BLaER1 treated with 17β-estradiol and CSF1 and Interleukin-3, amounts not matched to agents 10 nM and 100 nM (cell line): Measurements from ENCODE around the gene WDR33.
A peak's percentile ranks its signal among the peaks of the same experiment; 100 is the strongest.

Source experiments
- H3K27ac ChIP-seq, 11 experiments: shearing (Covaris generic); formaldehyde crosslinking; 2 replicates each; pipeline ENCODE4 v1.8.1; 2022
- H3K27me3 ChIP-seq, 11 experiments: shearing (Covaris generic); formaldehyde crosslinking; 2 replicates each; pipeline ENCODE4 v1.8.1; 2022
- H3K36me3 ChIP-seq, 11 experiments: shearing (Covaris generic); formaldehyde crosslinking; 2 replicates each; pipeline ENCODE4 v1.8.1; 2022
- H3K4me1 ChIP-seq, 10 experiments: shearing (Covaris generic); formaldehyde crosslinking; 2 replicates each; pipeline ENCODE4 v1.8.1; 2022
- H3K4me2 ChIP-seq, 11 experiments: shearing (Covaris generic); formaldehyde crosslinking; 2 replicates each; pipeline ENCODE4 v1.8.1; 2022
- H3K4me3 ChIP-seq, 10 experiments: shearing (Covaris generic); formaldehyde crosslinking; 2 replicates each; pipeline ENCODE4 v1.8.1; 2022
- H3K9ac ChIP-seq, 11 experiments: shearing (Covaris generic); formaldehyde crosslinking; 2 replicates each; pipeline ENCODE4 v1.8.1; 2022
- H3K9me3 ChIP-seq, 11 experiments: shearing (Covaris generic); formaldehyde crosslinking; replicated peaks in 1 of 11; 2 replicates each; pipeline ENCODE4 v1.8.1; 2022
- H4K20me1 ChIP-seq, 11 experiments: shearing (Covaris generic); formaldehyde crosslinking; 2 replicates each; pipeline ENCODE4 v1.8.1; 2022
- Cebpa-rat ChIP-seq, 11 experiments: shearing (Covaris generic); IDR thresholded peaks; 2 replicates each; pipeline ENCODE4 v1.8.1; 2022

Gene WDR33

DNA sequence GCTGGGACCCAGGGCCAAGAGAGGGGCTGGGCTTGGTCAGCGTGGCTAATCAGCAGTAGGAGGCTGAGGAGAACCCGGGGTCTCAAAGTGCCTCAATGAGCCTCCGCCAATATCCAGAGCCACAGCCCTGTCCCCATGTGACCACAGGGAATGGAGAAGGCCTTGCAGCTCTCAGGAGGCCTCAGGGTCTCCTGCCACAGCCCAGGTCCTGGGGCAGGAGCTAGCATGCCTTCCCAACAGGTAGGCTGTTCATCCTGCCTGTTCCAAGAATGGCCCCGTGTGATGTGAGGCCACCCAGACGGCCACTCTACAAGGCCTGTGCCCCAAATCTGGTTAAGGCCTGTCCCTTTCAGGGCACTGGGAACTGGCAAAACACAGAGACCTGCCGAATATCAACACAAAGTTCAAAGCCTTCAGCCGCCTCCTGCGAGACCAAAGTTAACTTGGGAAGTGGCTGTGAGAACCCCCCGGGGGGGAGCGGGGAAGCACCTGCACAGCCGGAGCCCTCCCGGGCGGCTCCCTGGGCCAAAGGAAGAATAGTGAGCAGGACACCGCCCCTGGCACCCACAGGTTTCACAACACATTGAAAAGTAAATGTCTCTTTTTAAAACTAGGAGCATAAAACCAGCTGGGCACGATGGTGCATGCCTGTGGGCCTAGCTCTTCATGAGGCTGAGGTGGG, 131.2 kb downstream of the WDR33 start:
- no peaks in the 10 kb centered on the region for H3K9me3 ChIP-seq
- peak overlapping the region; percentile 7 to 99 (median 92); a peak in 20 of 22 replicates for H3K4me2 ChIP-seq
- H3K27me3 ChIP-seq: peaks cover 40 to 65% (median 46%) of the 10 kb centered on the region in 11 experiments
- H3K27ac ChIP-seq: peak overlapping the region in 6 of 11 experiments; percentile 64 to 87 (median 84); a peak in 10 of 22 replicates
- H3K36me3 ChIP-seq: no peaks in the 10 kb centered on the region
- TF ChIP-seq Cebpa-rat (IDR thresholded peaks at IDR 0.05): peak in 4 of 11 experiments; percentile 14 to 79 (median 68); a peak in 6 of 22 replicates
- H3K4me3 ChIP-seq: peak overlapping the region in 4 of 10 experiments; percentile 1 to 57 (median 32); a peak in 4 of 20 replicates
- peaks cover 19 to 71% (median 64%) of the 10 kb centered on the region in 10 experiments for H3K4me1 ChIP-seq
- H4K20me1 ChIP-seq: peaks cover 0 to 23% (median 7%) of the 10 kb centered on the region in 11 experiments; a peak in 8 of 22 replicates
- H3K9ac ChIP-seq: peak overlapping the region in 5 of 11 experiments; percentile 7 to 86 (median 80); a peak in 10 of 22 replicates

DNA sequence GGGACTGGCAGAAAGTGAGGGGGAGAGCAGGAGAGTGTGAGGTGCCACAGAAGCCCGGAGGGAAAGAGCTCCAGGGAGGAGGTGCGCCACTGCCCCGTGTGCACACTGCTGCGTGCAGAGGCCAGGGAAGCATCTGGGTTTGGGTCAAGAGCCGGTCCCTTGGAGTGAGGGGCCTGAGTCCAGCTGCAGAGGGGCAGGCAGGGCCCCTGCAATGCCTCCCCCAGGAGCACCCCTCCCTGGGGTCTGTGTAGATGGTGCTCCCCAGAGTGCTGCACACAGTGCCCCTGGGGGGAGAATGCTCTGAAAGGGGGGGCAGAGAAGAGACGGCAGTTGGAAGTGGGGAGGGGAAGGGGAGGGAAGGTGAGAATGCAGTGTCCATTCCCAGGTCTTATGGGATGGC, 132.0 kb downstream of the WDR33 start:
- Histone ChIP-seq H3K4me1 (peaks cover 27 to 76% (median 70%) of the 10 kb centered on the region in 10 experiments), H3K36me3 (no peaks in the 10 kb centered on the region), H3K4me3 (no peak overlapping the region; a peak in 1 of 20 replicates), H3K27me3 (peaks cover 48 to 73% (median 54%) of the 10 kb centered on the region in 11 experiments), H3K27ac (peak overlapping the region in 4 of 11 experiments; percentile 84 to 87 (median 86); a peak in 6 of 22 replicates), H4K20me1 (peaks cover 0 to 31% (median 16%) of the 10 kb centered on the region in 11 experiments; a peak in 15 of 22 replicates), H3K9ac (peak overlapping the region in 3 of 11 experiments; percentile 79 to 83 (median 80); a peak in 5 of 22 replicates), H3K9me3 (no peaks in the 10 kb centered on the region), H3K4me2 (peak overlapping the region in 8 of 11 experiments; percentile 87 to 99 (median 93); a peak in 17 of 22 replicates)
- TF ChIP-seq Cebpa-rat (IDR thresholded peaks at IDR 0.05): no peak

DNA sequence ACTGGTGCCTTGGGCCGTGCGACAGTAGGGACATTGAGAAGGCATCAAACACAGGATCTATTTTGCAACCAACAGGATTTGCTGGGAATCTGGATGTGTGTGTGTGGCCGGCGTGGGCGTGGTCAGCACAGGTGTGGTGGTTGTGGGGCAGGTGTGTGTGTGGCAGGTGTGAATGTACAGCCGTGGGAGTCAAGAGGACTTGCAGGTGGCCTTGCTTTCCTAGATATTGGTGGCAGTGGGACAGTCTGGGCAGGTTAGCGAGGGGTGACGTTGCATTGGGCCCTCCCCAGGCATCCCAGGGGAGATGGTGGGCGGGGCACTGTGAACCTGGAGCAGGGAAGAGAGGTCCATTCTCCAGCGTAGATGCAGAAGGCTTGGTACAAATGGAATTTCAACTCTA, 132.4 kb downstream of the WDR33 start:
- Histone ChIP-seq H3K4me1 (peaks cover 32 to 76% (median 71%) of the 10 kb centered on the region in 10 experiments), H3K4me2 (peak overlapping the region in 7 of 11 experiments; percentile 87 to 99 (median 94); a peak in 13 of 22 replicates), H3K27ac (no peak overlapping the region; a peak in 1 of 22 replicates), H4K20me1 (peaks cover 0 to 35% (median 20%) of the 10 kb centered on the region in 11 experiments; a peak in 15 of 22 replicates), H3K9ac (no peak overlapping the region), H3K9me3 (no peaks in the 10 kb centered on the region), H3K36me3 (no peaks in the 10 kb centered on the region), H3K27me3 (peaks cover 53 to 78% (median 59%) of the 10 kb centered on the region in 11 experiments), H3K4me3 (no peak overlapping the region)
- TF ChIP-seq Cebpa-rat (IDR thresholded peaks at IDR 0.05): no peak

DNA sequence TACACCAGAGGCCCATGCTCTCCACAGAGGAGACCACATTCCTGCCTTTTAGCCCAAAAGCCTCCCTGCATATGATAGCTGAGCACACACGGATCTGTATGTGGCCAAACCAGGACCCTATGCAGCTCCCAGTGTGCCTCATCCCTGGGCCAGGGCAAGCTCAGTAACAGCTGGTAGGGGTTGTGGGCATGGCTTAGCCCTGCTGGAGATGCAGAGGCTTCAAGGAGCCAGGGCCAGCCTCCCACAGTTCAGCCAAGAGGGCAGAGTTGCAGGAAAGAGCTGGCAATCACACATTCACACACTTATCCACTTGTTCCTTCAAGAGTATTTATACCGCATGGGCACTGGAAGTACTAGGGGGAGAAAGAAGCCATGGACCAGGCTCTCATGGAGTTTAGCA, 134.1 kb downstream of the WDR33 start:
- H3K4me2 ChIP-seq: no peak overlapping the region
- H3K9me3 ChIP-seq: no peaks in the 10 kb centered on the region
- no peak overlapping the region for H3K9ac ChIP-seq
- H4K20me1 ChIP-seq: peaks cover 0 to 52% (median 28%) of the 10 kb centered on the region in 11 experiments; a peak in 15 of 22 replicates
- TF ChIP-seq Cebpa-rat (IDR thresholded peaks at IDR 0.05): no peak
- no peaks in the 10 kb centered on the region for H3K36me3 ChIP-seq
- no peak overlapping the region for H3K27ac ChIP-seq
- peaks cover 46 to 71% (median 60%) of the 10 kb centered on the region in 10 experiments for H3K4me1 ChIP-seq
- peaks cover 57 to 86% (median 69%) of the 10 kb centered on the region in 11 experiments for H3K27me3 ChIP-seq
- H3K4me3 ChIP-seq: no peak overlapping the region

DNA sequence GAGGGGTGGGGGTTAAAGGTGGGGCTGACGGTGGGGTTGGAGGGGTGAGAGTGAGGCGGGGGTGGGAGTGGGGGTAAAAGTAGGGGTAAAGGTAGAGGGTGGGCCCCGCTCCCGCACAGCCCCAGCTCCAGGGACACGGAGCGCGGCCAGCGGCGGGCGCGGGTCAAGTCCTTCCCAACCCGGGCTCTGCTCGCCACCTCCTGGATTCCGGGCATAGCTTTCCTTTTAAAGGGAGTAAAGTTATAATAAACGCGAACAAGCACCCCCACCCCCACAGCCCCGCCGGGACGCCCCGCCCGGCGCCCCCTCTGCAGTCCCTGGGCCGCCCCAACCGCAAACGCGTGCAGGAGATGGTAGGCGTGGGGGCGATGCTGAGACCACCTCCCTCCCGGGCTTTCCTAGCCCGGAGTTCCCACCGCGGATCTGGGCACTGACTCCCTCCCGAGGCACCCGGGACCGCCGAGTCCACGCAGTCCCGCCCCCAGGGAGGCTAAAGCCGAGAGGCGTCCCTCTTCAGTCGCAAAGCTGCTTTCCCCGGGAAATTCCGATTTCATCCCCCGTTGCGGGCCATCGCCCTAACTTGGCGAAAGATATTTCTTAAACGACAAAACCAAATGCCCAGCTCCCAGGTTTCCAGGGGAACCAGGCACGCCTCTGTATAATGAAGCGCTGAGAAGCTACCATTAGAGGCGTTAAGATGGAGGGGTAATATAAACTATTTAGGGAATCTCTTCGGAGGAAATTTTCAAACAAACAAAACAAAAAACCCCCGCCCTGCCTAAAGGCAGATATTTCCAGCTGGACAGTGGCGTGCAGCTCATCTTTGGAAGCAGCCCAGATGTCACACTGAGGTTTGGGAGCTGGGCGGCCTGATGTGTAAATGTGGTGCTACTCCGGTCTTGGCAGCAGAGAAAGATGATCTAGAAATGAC, 135.4 kb downstream of the WDR33 start, which contains the start of gene LIMS2:
Gene LIMS2 (minus strand): TSS at position 200 of the 931 bp plus-strand sequence. CDS start 506 bp downstream, outside the sequence.
- no peak within 1 kb of the TSS for H3K27ac ChIP-seq
- peak within 1 kb of the TSS; percentile 95 to 100 (median 97) for H3K4me2 ChIP-seq
- peaks cover 35 to 58% (median 46%) of the 10 kb centered on the region in 10 experiments for H3K4me1 ChIP-seq
- peaks cover 57 to 81% (median 69%) of the 10 kb centered on the region in 11 experiments for H3K27me3 ChIP-seq
- peaks cover 0 to 55% (median 28%) of the 10 kb centered on the region in 11 experiments; a peak in 15 of 22 replicates for H4K20me1 ChIP-seq
- peak within 1 kb of the TSS; percentile 39 to 75 (median 65); a peak in 20 of 22 replicates for H3K9ac ChIP-seq
- no peak for TF ChIP-seq Cebpa-rat (IDR thresholded peaks at IDR 0.05)
- H3K9me3 ChIP-seq: no peaks in the 10 kb centered on the region
- peak within 1 kb of the TSS; percentile 46 to 73 (median 61) for H3K4me3 ChIP-seq
- no peaks in the 10 kb centered on the region for H3K36me3 ChIP-seq

DNA sequence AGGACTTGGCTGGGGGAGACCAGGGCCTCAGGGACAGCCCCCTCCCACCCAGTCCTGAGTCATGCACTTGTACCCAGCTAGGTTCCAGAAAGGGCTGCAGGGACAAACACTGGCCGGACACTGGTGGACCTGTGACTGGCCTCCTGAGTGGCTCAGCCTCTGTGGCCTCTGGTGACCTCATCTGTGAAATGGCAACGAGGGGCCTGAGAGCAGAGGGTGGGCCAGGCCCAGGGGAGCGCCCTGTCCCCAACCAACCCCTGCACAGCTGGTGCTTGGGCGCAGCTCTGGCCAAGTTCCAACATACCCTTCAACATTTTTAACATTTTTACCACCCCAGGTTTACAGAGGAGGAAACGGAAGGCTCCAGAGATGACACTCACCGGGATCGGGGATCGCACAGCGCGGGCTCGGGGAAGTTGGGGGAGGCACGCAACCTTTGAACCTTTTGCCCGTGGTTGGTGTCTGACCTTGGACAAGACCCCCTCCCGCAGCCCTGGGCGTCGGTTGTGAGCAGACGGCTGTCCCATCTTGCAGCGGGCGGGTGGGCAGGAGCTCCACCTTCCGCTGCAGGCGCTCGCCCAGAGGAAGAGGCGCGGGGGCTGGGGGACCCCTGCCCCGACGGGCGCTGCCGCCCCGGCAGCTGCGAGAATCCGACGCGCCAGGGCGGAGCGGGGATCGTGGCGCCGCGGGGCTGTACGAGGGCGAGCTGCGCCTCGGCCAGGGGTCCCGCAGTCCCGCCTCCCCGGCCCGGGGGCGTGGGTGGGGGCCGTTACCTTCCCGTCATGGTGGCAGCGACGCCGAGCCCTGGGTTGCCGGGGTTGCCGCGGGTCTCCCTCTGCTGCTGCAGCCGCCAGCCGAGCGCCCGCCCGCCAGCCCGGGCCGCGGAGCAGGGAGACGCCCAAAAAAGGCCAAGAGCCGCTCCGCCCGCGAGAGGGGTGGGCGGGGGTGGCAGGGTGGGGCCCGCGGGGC, 136.4 kb downstream of the WDR33 start:
- Histone ChIP-seq H3K9me3 (no peaks in the 10 kb centered on the region), H4K20me1 (peaks cover 0 to 53% (median 27%) of the 10 kb centered on the region in 11 experiments; a peak in 15 of 22 replicates), H3K4me3 (peak overlapping the region; percentile 46 to 73 (median 61)), H3K9ac (peak overlapping the region; percentile 39 to 75 (median 65); a peak in 20 of 22 replicates), H3K36me3 (no peaks in the 10 kb centered on the region), H3K4me1 (peaks cover 27 to 47% (median 36%) of the 10 kb centered on the region in 10 experiments), H3K4me2 (peak overlapping the region; percentile 95 to 100 (median 97)), H3K27me3 (peaks cover 57 to 71% (median 65%) of the 10 kb centered on the region in 11 experiments), H3K27ac (no peak overlapping the region)
- TF ChIP-seq Cebpa-rat (IDR thresholded peaks at IDR 0.05): no peak

DNA sequence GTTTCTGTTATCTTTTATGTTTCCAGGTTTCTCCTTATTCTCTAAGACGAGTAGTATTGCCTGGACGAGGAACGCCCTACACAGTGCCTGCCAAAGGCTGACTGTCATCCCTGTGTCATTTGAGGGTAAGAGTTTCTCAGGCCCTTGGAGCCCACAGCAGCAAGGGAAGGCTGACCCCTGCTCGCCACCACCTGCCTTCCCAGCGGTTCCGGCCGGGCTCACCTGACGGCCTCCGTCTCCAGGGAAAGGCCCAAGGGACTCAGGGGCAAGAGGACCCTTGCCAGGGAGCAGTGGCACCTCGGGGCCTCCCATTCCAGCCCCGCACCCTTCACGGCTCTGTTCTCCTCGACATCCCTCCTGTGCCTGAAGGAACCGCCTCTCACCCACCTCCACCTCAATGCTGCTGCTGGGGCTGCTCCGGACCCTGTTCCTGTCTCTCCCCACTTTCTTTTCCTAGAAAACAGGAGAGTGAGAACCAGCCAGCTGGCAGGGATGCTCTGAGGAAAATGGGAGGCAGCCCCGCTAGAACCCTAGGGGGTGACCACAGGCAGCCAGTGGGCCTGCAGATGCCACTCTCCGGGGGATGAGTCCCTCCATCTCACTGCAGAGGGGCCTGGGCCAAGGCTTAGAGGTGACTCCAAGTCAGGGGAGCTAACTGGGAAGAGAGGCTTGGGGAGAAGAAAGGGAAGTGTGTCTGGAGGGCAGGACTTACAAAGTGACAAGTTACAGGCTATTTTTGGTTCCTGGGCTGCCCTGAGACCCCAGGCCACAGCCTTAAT, 137.5 kb downstream of the WDR33 start:
- H3K27ac ChIP-seq: no peak overlapping the region
- H3K27me3 ChIP-seq: peaks cover 51 to 61% (median 58%) of the 10 kb centered on the region in 11 experiments
- peak overlapping the region in 1 of 10 experiments; percentile 60; a peak in 2 of 20 replicates for H3K4me3 ChIP-seq
- peaks cover 19 to 36% (median 26%) of the 10 kb centered on the region in 10 experiments for H3K4me1 ChIP-seq
- TF ChIP-seq Cebpa-rat (IDR thresholded peaks at IDR 0.05): no peak
- H3K9ac ChIP-seq: 0 out of 22 replicates have a peak overlapping the region, but pooled peaks of 1 of the 11 experiments have one; percentile 75
- peaks cover 0 to 49% (median 25%) of the 10 kb centered on the region in 11 experiments; a peak in 15 of 22 replicates for H4K20me1 ChIP-seq
- H3K9me3 ChIP-seq: peaks cover 0 to 6% (median 0%) of the 10 kb centered on the region in 11 experiments; a peak in 3 of 22 replicates
- H3K4me2 ChIP-seq: peak overlapping the region; percentile 95 to 100 (median 97); a peak in 21 of 22 replicates
- no peaks in the 10 kb centered on the region for H3K36me3 ChIP-seq
